MM.1S (cell line): Measurements from ENCODE around the gene TRIM54.

Experiments used
- DNase-seq: peaks from one replicate; pipeline ENCODE4 v3.0.0-alpha.2; 2015
- H2AFZ ChIP-seq: fragments of 300-600 bp; sonication (generic); 2 replicates; pipeline ENCODE4 v1.6.0; 2016; ENCODE audit warnings: antibody characterized with exemption, low read length
- H3F3A ChIP-seq: fragments of 300-600 bp; sonication (generic); 2 replicates; pipeline ENCODE4 v1.6.1; 2016; ENCODE audit warnings: mild to moderate bottlenecking, antibody characterized with exemption, low read length, moderate library complexity, mixed read lengths; ENCODE audit not compliant: insufficient read depth
- H3K27ac ChIP-seq: fragments of 300-600 bp; sonication (generic); 2 replicates; pipeline ENCODE4 v1.5.1; 2016; ENCODE audit warnings: mild to moderate bottlenecking, low read length
- H3K27me3 ChIP-seq: fragments of 300-600 bp; sonication (generic); replicated peaks from 2 replicates; pipeline ENCODE4 v1.6.0; 2016; ENCODE audit warnings: low read length; ENCODE audit not compliant: insufficient read depth
- H3K36me3 ChIP-seq: fragments of 300-600 bp; sonication (generic); replicated peaks from 2 replicates; pipeline ENCODE4 v1.6.1; 2016; ENCODE audit warnings: mild to moderate bottlenecking, low read length, mixed read lengths; ENCODE audit not compliant: insufficient read depth
- H3K4me1 ChIP-seq: fragments of 300-600 bp; sonication (generic); 2 replicates; pipeline ENCODE4 v1.6.1; 2016; ENCODE audit warnings: low read length, mixed read lengths
- H3K4me2 ChIP-seq: fragments of 300-600 bp; sonication (generic); 2 replicates; pipeline ENCODE4 v1.6.0; 2016; ENCODE audit warnings: low read depth, low read length
- H3K4me3 ChIP-seq: fragments of 300-600 bp; sonication (generic); 2 replicates; pipeline ENCODE4 v1.5.1; 2016; ENCODE audit warnings: low read length, mixed read lengths
- H3K79me2 ChIP-seq: fragments of 300-600 bp; sonication (generic); 2 replicates; pipeline ENCODE4 v1.6.1; 2016; ENCODE audit warnings: mixed run types, low read length, mixed read lengths
- H3K9ac ChIP-seq: fragments of 300-600 bp; sonication (generic); 2 replicates; pipeline ENCODE4 v1.6.1; 2016; ENCODE audit warnings: low read length, mixed read lengths
- H3K9me2 ChIP-seq: fragments of 300-600 bp; sonication (generic); replicated peaks from 2 replicates; pipeline ENCODE4 v1.6.1; 2016; ENCODE audit warnings: mild to moderate bottlenecking, low read length, mixed read lengths; ENCODE audit not compliant: insufficient read depth
- H3K9me3 ChIP-seq: fragments of 300-600 bp; sonication (generic); replicated peaks from 2 replicates; pipeline ENCODE4 v1.6.1; 2016; ENCODE audit warnings: mild to moderate bottlenecking, low read length, mixed read lengths; ENCODE audit not compliant: insufficient read depth
- H4K20me1 ChIP-seq: fragments of 300-600 bp; sonication (generic); 2 replicates; pipeline ENCODE4 v1.6.1; 2016; ENCODE audit warnings: mild to moderate bottlenecking, low read length, moderate library complexity, mixed read lengths; ENCODE audit not compliant: insufficient read depth
- EZH2 ChIP-seq: fragments of 300-600 bp; sonication (generic); optimal IDR thresholded peaks from 2 replicates; pipeline ENCODE3; 2017; ENCODE audit warnings: low read depth, mild to moderate bottlenecking, antibody characterized with exemption, low read length, mixed read lengths
- EZH2phosphoT487 ChIP-seq: fragments of 300-600 bp; sonication (generic); IDR thresholded peaks from 2 replicates; pipeline ENCODE4 v1.6.1; 2018; ENCODE audit warnings: antibody characterized with exemption, low read length
- TF ChIP-seq, protein P1 (sequence below): fragments of 300-600 bp; sonication (generic); IDR thresholded peaks from 2 replicates; pipeline ENCODE4 v1.5.1; 2016; ENCODE audit warnings: antibody characterized with exemption, low read length, mixed read lengths

TRIM54 gene

DNA sequence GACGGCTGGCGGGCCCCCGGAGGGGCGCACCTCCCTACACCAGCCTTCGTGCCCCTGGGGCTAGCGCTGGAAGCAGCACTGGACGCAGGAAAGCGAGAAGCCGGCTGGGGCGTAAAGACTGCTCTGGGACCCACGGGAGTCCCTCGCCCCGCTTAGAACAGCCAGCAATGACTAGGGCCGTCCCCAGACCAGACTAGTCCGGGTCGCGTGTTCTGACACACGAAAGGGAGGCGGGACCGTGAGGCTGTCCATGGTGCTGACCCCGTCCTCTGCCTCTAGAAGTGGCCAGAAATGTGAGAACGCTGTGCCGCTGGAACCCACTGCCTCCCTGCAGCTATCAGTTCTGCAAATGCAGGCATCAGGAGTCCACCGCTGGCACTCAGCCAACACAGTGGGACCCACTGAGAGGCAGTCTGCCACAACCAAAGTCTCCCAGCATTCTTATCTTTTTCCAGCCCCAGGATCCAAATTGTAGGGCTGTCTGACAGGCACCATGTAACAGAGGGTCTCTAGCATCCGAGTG, 26.2 kb downstream of the TRIM54 start, which contains the start of gene UCN:
Gene UCN, minus strand, starts transcription at position 87 of the 523 bp plus-strand sequence. CDS start 550 bp downstream, outside the sequence.
- H2AFZ ChIP-seq = no peak within 1 kb of the TSS

DNA sequence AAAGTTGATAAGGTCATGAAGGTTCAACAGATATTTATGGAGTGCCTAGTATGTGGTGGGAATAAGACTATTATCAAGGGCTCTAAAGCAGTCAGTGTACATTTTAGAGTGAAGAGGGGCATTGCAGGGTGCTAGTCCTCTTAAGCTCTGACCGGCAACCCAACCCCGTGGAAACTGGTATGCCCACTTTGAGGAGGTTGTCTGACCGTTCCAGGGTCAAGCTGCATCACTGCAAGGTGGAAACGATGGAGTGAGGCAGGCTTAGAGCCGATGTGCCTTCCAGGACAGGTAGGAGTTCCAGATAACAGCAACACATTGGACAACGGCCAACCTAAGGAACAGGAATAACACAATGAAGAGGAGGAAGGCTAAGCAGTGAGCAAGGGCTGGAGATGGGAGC, 27.4 kb downstream of the TRIM54 start:
- H3K4me3 ChIP-seq = no peak overlapping the region
- DNase-seq = no peak
- no peaks in the 10 kb centered on the region for H3K36me3 ChIP-seq
- no peaks in the 10 kb centered on the region for H3K79me2 ChIP-seq
- H3F3A ChIP-seq = no peaks in the 10 kb centered on the region
- no peaks in the 10 kb centered on the region for H3K9me2 ChIP-seq
- H3K4me2 ChIP-seq = no peak overlapping the region
- H3K4me1 ChIP-seq = no peaks in the 10 kb centered on the region
- H2AFZ ChIP-seq = no peak overlapping the region
- TF ChIP-seq EZH2 (no peak), EZH2phosphoT487 (no peak)
- TF ChIP-seq, protein P1, sequence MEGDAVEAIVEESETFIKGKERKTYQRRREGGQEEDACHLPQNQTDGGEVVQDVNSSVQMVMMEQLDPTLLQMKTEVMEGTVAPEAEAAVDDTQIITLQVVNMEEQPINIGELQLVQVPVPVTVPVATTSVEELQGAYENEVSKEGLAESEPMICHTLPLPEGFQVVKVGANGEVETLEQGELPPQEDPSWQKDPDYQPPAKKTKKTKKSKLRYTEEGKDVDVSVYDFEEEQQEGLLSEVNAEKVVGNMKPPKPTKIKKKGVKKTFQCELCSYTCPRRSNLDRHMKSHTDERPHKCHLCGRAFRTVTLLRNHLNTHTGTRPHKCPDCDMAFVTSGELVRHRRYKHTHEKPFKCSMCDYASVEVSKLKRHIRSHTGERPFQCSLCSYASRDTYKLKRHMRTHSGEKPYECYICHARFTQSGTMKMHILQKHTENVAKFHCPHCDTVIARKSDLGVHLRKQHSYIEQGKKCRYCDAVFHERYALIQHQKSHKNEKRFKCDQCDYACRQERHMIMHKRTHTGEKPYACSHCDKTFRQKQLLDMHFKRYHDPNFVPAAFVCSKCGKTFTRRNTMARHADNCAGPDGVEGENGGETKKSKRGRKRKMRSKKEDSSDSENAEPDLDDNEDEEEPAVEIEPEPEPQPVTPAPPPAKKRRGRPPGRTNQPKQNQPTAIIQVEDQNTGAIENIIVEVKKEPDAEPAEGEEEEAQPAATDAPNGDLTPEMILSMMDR = no peak
- H3K9ac ChIP-seq = no peak overlapping the region
- no peaks in the 10 kb centered on the region for H3K27me3 ChIP-seq
- no peaks in the 10 kb centered on the region for H4K20me1 ChIP-seq
- H3K9me3 ChIP-seq = no peaks in the 10 kb centered on the region
- H3K27ac ChIP-seq = no peak overlapping the region

More for the DNA sequence above, 26.2 kb downstream of the TRIM54 start, which contains the start of gene UCN:
- Histone ChIP-seq H3K4me3 (no peak within 1 kb of the TSS), H3K9ac (no peak within 1 kb of the TSS), H3K27ac (no peak within 1 kb of the TSS), H3K9me2 (no peaks in the 10 kb centered on the region), H3K27me3 (no peaks in the 10 kb centered on the region), H3K9me3 (no peaks in the 10 kb centered on the region), H4K20me1 (no peaks in the 10 kb centered on the region), H3K4me1 (no peaks in the 10 kb centered on the region), H3K36me3 (no peaks in the 10 kb centered on the region), H3K4me2 (no peak within 1 kb of the TSS), H3K79me2 (no peaks in the 10 kb centered on the region), H3F3A (no peaks in the 10 kb centered on the region)
- DNase-seq = no peak
- TF ChIP-seq EZH2 (no peak), EZH2phosphoT487 (no peak)
- TF ChIP-seq, protein P1 = no peak

DNA sequence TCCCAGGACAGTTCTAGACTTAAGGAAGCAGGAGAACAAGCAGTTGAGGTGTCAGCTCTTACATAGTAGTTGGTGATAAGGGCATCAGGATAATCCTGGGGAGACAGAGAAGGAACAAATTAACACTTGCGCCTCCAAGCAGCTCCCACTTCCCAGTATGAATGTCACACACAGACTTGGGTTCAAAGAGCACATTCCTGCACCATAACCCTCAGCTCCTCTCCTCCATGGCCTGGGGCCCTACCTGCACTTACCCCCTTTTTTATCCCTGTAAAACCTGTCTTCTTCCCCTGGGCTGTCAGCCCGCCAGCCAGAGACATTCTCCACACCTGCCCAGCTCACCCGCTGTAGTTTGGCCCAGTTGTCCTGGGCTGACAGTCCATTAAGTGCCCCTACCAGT, 29.9 kb downstream of the TRIM54 start:
- H3K27me3 ChIP-seq = no peaks in the 10 kb centered on the region
- DNase-seq = no peak
- no peak overlapping the region for H3K9ac ChIP-seq
- no peak overlapping the region for H3K4me3 ChIP-seq
- H3K9me2 ChIP-seq = no peaks in the 10 kb centered on the region
- TF ChIP-seq EZH2 (no peak), EZH2phosphoT487 (no peak)
- no peaks in the 10 kb centered on the region for H3K9me3 ChIP-seq
- no peak overlapping the region for H3K4me2 ChIP-seq
- H3F3A ChIP-seq = no peaks in the 10 kb centered on the region
- no peaks in the 10 kb centered on the region for H4K20me1 ChIP-seq
- no peaks in the 10 kb centered on the region for H3K4me1 ChIP-seq
- H3K27ac ChIP-seq = no peak overlapping the region
- no peaks in the 10 kb centered on the region for H3K36me3 ChIP-seq
- H3K79me2 ChIP-seq = no peaks in the 10 kb centered on the region
- H2AFZ ChIP-seq = no peak overlapping the region

DNA sequence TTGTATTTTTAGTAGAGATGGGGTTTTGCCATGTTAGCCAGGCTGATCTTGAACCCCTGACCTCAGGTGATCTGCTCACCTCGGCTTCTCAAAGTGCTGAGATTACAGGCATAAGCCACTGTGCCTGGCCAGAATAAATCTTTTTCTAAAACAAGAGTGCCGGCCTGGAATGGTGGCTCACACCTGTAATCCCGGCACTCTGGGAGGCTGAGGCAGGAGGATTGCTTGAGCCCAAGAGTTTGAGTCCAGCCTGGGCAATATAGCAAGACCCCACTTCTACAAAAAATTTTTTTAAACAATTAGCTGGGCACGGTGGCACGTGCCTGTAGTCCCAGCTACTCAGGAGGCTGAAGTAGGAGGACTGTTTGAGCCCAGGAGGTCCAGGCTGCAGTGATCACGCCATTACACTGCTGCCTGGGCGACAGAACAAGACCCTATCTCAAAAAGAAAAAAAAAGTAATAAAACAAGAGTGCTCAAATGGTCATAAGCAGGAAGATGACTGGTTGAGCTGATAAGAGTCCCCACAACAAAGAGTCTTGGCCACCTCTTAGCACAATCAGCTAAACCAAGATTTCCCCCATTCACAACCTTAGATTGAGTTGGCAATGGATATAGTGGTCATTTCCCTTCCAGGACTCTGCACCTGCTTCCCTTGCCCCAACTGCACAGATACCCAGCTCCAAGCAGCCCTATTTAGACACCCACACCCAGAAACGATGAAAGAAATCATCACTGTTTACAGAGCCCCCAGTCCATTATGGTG, 31.8 kb downstream of the TRIM54 start:
- H3K27ac ChIP-seq = no peak overlapping the region
- H3K9me2 ChIP-seq = no peaks in the 10 kb centered on the region
- no peak overlapping the region for H2AFZ ChIP-seq
- no peaks in the 10 kb centered on the region for H3K36me3 ChIP-seq
- DNase-seq = no peak
- no peaks in the 10 kb centered on the region for H3K27me3 ChIP-seq
- no peaks in the 10 kb centered on the region for H3F3A ChIP-seq
- TF ChIP-seq, protein P1 = no peak
- TF ChIP-seq EZH2phosphoT487 (no peak), EZH2 (no peak)
- H3K9me3 ChIP-seq = no peaks in the 10 kb centered on the region
- H3K9ac ChIP-seq = no peak overlapping the region
- no peak overlapping the region for H3K4me3 ChIP-seq
- no peak overlapping the region for H3K4me2 ChIP-seq
- H4K20me1 ChIP-seq = no peaks in the 10 kb centered on the region
- H3K79me2 ChIP-seq = no peaks in the 10 kb centered on the region
- no peaks in the 10 kb centered on the region for H3K4me1 ChIP-seq
